Left lung (tissue), 10 donors: ENCODE data around the gene LSM14A. TPM values are rescaled to one million over a fixed set of nuclear protein-coding genes. Genes with fewer than 3 reads are reported as not detected.
"Not testable (repeated sequence)": the region's sequence is repeated elsewhere in the genome, so short reads cannot be mapped to it uniquely, and the experiment has no call there.

Experiments
- ATAC-seq: fragments of 200-7000 bp; cut with Tn5 transposase; one replicate; pipeline ENCODE4 v1.9.1; 2020; ENCODE audit warnings: moderate library complexity
- DNase-seq, 4 donors: peaks; one replicate each; pipeline ENCODE4 v3.0.0-alpha.2; 2013 to 2020
- H3K27ac ChIP-seq, 2 donors: fragments of 200-600 bp; sonication (generic) in 1 of 2; one replicate each; pipeline versions ENCODE4 v1.5.0 to v1.8.0; 2020 to 2021
- H3K27me3 ChIP-seq, 2 donors: fragments of 200-600 bp; sonication (generic) in 1 of 2; one replicate each; pipeline versions ENCODE4 v1.5.0 to v1.8.0; 2020 to 2021
- H3K36me3 ChIP-seq, 2 donors: fragments of 200-600 bp; sonication (generic) in 1 of 2; one replicate each; pipeline versions ENCODE4 v1.5.0 to v1.8.0; 2020 to 2021
- H3K4me1 ChIP-seq, 2 donors: fragments of 200-600 bp; one replicate each; pipeline ENCODE4 v1.8.0; 2021
- H3K4me3 ChIP-seq, 2 donors: fragments of 200-600 bp; sonication (generic) in 1 of 2; one replicate each; pipeline versions ENCODE4 v1.5.0 to v1.8.0; 2020 to 2021; ENCODE audit warnings: mild to moderate bottlenecking in 1 of 2
- H3K9me3 ChIP-seq, 2 donors: fragments of 200-600 bp; sonication (generic) in 1 of 2; one replicate each; pipeline versions ENCODE4 v1.5.0 to v1.8.0; 2020 to 2021
- intact Hi-C, 2 donors: fragments of 100-400 bp; cut with DNase I; formaldehyde crosslinking; loops; one replicate each; pipeline versions ENCODE4 v1.11.2 to v1.14.2; 2022
- polyA plus RNA-seq, 6 donors: library from polyadenylated mRNA; unstranded; fragments of 120-200 nt; gene quantifications; one replicate each; pipeline ENCODE4 v1.2.1, GENCODE V29; 2013; ENCODE audit not compliant: insufficient read length in 6 of 6
- total RNA-seq, 2 donors: library from RNA; stranded (reverse); fragmentation: NEBNext Ultra II Directional; extraction: Animal tissue kit (Norgen Biotek cat#: 25700); gene quantifications; one replicate each; pipeline ENCODE4 v1.2.1, GENCODE V29; 2021
- TF ChIP-seq, protein P1 (sequence below), 2 donors: fragments of 200-600 bp; sonication (generic) in 1 of 2; IDR thresholded peaks; one replicate each; pipeline versions ENCODE4 v1.5.0 to v1.8.0; 2021; ENCODE audit warnings: antibody characterized with exemption in 2 of 2
- donor health status: DM: no; HTN: yes; CAD: no.
- donor health status: DM: no; HTN: no; CAD: no.

LSM14A gene
- total and polyA plus RNA-seq, 8 donors, result 88.0 to 176 (median 155) TPM

DNA sequence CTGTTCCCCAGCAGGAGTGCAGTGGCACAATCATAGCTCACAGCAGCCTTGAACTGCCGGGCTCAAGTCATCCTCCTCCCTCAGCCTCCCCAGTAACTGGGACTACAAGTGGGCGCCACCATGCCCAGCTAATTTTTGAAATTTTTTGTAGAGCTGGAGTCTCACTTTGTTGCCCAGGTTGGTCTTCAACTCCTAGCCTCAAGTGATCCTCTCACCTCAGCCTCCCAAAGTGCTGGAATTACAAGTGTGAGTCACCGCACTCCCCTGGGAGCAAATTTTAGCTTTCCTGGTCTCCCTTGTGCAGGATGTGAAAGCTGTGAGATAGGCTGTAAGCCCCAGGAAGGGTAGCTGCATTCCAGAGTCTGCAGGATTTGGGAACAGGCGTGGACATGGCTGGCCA lies 76.6 kb downstream of the LSM14A start:
- no peak overlapping the region for H3K4me3 ChIP-seq
- H3K4me1 ChIP-seq, result peaks cover 0 to 6% of the 10 kb centered on the region in 2 donors
- TF ChIP-seq, protein P1, sequence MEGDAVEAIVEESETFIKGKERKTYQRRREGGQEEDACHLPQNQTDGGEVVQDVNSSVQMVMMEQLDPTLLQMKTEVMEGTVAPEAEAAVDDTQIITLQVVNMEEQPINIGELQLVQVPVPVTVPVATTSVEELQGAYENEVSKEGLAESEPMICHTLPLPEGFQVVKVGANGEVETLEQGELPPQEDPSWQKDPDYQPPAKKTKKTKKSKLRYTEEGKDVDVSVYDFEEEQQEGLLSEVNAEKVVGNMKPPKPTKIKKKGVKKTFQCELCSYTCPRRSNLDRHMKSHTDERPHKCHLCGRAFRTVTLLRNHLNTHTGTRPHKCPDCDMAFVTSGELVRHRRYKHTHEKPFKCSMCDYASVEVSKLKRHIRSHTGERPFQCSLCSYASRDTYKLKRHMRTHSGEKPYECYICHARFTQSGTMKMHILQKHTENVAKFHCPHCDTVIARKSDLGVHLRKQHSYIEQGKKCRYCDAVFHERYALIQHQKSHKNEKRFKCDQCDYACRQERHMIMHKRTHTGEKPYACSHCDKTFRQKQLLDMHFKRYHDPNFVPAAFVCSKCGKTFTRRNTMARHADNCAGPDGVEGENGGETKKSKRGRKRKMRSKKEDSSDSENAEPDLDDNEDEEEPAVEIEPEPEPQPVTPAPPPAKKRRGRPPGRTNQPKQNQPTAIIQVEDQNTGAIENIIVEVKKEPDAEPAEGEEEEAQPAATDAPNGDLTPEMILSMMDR (IDR thresholded peaks at IDR 0.05), result no peak
- H3K9me3 ChIP-seq, result no peaks in the 10 kb centered on the region
- peaks cover 0 to 5% of the 10 kb centered on the region in 2 donors for H3K27me3 ChIP-seq
- ATAC-seq (no peak), DNase-seq (no peak)
- intact Hi-C loops, result no loop called here
- no peaks in the 10 kb centered on the region for H3K36me3 ChIP-seq
- no peak overlapping the region for H3K27ac ChIP-seq

DNA sequence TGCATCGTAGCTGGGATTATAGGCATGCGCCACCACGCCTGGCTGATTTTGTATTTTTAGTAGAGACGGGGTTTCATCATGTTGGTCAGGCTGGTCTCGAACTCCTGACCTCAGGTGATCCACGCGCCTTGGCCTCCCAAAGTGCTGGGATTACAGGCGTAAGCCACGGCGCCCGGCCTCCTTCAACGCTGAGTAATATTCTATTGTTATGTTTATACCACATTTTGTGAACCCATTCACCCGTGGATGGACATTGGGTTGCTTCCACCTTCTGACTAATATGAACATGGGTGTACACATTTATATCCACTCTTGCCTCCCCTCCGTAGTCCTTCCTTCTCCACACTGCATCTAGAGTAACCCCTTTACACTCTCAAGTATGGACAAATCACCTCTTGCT lies 80.9 kb downstream of the LSM14A start:
- intact Hi-C loops, H3K9me3 ChIP-seq, H3K4me3 ChIP-seq, ATAC-seq, H3K36me3 ChIP-seq, H3K27ac ChIP-seq, DNase-seq: not testable (repeated sequence)
- peaks cover 6 to 16% of the 10 kb centered on the region in 2 donors for H3K4me1 ChIP-seq
- H3K27me3 ChIP-seq, result peaks cover 0 to 37% of the 10 kb centered on the region in 2 donors

DNA sequence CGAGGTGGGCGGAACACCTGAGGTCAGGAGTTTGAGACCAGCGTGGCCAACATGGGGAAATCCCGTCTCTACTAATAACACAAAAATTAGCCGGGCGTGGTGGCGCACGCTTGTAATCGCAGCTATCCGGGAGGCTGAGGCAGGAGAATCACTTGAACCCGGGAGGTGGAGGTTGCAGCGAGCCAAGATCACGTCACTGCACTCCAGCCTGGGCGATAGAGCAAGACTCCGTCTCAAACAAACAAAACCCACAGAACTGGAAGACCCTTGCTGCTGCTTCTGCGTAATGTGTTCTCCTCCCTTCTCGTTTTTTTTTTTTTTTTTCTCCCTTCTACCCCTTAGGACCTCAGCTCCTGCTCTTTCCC lies 81.4 kb downstream of the LSM14A start:
- DNase-seq, intact Hi-C loops, H3K9me3 ChIP-seq, ATAC-seq, H3K36me3 ChIP-seq: not testable (repeated sequence)
- Histone ChIP-seq H3K4me3 (peak overlapping the region; percentile 65 to 76), H3K27ac (peak overlapping the region; percentile 84 to 91), H3K27me3 (peaks cover 0 to 37% of the 10 kb centered on the region in 2 donors), H3K4me1 (peaks cover 6 to 16% of the 10 kb centered on the region in 2 donors)

DNA sequence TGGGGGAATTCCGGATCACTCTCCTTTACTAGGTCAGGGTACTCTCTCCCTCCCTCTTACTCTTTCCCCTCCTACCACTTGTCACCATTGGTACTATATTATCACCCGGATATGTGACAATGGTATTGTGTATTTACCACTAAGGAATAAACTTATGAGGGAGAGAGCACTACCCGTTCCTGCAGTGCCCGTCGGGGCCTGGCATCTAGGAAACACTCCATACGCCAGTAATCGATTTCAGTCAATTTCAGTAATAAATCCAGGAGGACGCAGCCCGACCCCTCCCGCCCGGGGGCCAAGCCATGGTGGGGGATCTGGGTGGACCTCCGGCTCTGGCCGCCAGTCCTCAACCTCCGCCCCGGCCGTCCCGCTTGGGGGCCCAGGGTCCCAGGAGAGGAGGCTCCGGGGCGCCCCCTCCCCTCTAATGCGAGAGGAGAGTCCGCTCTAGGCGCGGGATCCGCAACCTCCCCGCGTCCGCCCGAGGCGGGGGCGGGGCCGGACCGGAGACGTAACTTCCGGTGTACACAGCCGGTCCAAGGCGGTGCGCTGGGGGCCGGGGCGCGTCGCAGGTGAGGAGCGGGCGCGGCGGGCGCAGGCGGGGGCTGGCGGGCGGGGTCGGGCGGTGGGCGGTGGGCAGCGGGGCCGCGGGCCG lies 81.9 kb downstream of the LSM14A start, which contains the start of gene GARRE1:
TSS of gene GARRE1 (plus strand) at position 509 of the 652 bp plus-strand sequence. CDS start 45,920 bp downstream, outside the sequence.
- TF ChIP-seq, protein P1 (IDR thresholded peaks at IDR 0.05), result no peak
- intact Hi-C loops, result no loop called here
- ATAC-seq (peak; percentile 96), DNase-seq (peak; percentile 81 to 96 (median 90))
- Histone ChIP-seq H3K4me3 (peak within 1 kb of the TSS; percentile 65 to 76), H3K4me1 (peaks cover 6 to 19% of the 10 kb centered on the region in 2 donors), H3K36me3 (no peaks in the 10 kb centered on the region), H3K27me3 (peaks cover 0 to 37% of the 10 kb centered on the region in 2 donors), H3K9me3 (no peaks in the 10 kb centered on the region), H3K27ac (peak within 1 kb of the TSS; percentile 84 to 91)

DNA sequence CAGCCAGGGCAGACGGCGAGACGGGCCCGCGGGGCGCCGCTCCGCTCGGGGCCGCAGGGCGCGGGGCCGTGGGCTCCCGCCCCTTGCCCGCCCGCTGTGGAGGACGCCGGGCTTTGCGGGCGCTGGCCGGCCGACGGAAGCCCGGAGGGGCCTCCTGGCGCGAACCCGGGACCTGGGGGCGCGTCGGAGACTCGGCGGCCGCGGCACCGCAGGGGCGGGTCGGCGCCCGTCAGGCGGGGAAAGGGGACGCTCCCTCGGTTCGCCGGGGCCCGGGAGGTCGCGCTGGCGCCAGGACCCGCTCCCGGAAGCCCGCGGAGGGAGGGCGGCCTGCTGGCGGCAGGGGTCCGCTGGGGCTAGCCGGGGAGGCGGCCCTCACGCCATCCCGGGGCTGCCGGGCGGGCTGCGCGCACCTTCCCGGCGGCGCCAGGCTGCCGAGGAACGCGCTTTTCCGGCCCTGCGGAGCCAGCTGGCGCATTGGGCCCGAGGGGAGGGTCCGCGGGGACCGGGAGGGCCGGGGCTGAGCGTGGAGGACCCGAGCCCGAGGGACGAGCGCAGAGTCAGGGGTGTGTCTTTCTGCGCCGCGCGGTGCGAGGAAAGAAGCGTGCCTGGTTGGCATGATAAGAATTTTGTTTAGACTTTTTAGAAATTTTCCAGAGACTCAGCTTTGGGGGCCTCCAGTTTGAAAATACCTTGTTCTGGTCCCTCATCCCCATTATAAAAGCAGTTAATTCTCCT lies 82.6 kb downstream of the LSM14A start:
- intact Hi-C loops, result no loop called here
- Histone ChIP-seq H3K27me3 (peaks cover 0 to 37% of the 10 kb centered on the region in 2 donors), H3K4me1 (peaks cover 6 to 25% of the 10 kb centered on the region in 2 donors), H3K27ac (peak overlapping the region; percentile 76 to 78), H3K4me3 (peak overlapping the region; percentile 63 to 76), H3K9me3 (no peaks in the 10 kb centered on the region), H3K36me3 (no peaks in the 10 kb centered on the region)
- TF ChIP-seq, protein P1 (IDR thresholded peaks at IDR 0.05), result no peak
- peak in 3 of 4 donors; percentile 51 to 84 (median 54) for DNase-seq
- peak; percentile 56 for ATAC-seq

DNA sequence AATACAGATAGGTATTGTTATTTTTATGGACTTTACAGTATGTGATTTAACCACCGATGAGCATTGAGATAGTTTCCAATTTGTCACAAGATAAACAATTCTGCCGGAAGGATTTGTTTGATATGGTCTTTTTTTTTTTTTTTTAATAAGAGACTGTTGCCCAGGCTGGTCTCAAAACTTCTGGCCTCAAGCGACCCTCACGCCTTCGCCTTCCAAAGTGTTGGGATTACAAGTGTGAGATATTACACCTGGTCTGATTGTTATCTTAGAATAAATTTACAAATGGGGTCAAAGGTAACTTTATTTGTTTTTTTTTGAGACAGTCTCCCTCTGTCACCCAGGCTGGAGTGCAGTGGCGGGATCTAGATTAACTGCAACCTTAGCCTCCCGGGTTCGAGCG lies 83.2 kb downstream of the LSM14A start:
- TF ChIP-seq, protein P1 (IDR thresholded peaks at IDR 0.05), result no peak
- Histone ChIP-seq H3K4me1 (peaks cover 7 to 25% of the 10 kb centered on the region in 2 donors), H3K36me3 (no peaks in the 10 kb centered on the region), H3K27me3 (peaks cover 0 to 37% of the 10 kb centered on the region in 2 donors), H3K4me3 (peak overlapping the region; percentile 63 to 76), H3K9me3 (no peaks in the 10 kb centered on the region), H3K27ac (peak overlapping the region in 1 of 2 donors; percentile 76)
- intact Hi-C loops, result no loop called here
- DNase-seq (no peak), ATAC-seq (no peak)
